Embryonic facial prominence (tissue), 1 donor: ENCODE results near the gene INPP4B.
"Not testable (repeated sequence)": the region's sequence is repeated elsewhere in the genome, so short reads cannot be mapped to it uniquely, and the experiment has no call there.

Experiments used
- DNase-seq: peaks from one replicate; pipeline ENCODE4 v3.0.0-alpha.2; 2016; ENCODE audit errors: extremely low spot score

Gene INPP4B

DNA sequence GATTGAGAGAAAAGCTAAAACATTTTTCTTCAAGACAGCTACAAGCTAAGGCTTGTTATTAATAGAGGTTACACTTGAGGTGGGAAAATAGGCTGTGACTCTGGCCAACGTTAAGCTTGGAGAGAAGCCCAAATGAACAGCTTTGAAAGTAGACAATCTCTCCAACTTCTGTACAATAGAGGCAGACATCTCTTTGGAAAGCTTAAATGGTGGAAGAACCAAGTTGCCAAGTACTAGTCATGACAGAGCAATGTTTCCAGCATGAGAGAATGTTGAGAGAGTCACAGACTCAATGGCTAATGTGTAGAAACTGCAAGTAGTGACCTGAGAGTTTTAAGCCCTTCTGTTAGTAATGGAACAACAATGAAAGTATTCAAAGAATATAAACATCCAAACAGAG lies 298.1 kb downstream of the INPP4B start:
- DNase-seq = no peak

DNA sequence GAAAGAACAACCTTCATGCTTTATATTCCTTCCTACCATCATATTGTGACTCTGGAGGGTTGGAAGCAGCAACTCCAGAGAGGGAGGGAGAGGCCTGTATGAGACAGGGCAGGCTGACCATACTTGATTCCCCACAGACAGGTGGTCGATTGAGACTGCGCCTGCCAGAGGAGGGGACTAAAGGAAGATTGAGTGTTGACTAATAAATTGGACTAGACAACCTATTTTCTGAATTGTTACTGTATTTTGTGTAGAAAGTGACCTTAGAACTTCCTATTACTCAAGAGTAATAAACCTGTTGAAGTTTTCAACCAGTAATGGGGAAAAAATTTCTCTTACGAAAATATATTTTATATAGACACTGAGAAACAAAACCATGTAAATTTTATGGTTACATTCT lies 301.5 kb downstream of the INPP4B start:
- no peak for DNase-seq

- DNase-seq = no peak
Measured at GRCh38 chr4:142544039-142544438, 302.1 kb downstream of the INPP4B start.

DNA sequence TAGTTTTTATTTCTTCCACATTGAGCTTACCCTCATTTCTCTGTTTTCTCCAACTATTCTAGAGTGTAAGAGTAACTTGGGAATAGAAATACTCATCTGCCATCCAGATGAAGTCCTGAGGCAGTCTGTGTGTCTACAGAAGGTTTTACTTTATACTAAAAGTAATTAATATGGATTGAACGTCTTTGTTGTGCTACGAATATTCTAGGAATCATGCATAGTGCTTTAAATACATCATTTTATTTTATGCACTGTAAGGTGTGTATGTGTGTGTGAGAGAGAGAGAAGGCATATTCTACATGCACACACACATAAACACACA lies 305.7 kb downstream of the INPP4B start:
- DNase-seq = no peak

DNA sequence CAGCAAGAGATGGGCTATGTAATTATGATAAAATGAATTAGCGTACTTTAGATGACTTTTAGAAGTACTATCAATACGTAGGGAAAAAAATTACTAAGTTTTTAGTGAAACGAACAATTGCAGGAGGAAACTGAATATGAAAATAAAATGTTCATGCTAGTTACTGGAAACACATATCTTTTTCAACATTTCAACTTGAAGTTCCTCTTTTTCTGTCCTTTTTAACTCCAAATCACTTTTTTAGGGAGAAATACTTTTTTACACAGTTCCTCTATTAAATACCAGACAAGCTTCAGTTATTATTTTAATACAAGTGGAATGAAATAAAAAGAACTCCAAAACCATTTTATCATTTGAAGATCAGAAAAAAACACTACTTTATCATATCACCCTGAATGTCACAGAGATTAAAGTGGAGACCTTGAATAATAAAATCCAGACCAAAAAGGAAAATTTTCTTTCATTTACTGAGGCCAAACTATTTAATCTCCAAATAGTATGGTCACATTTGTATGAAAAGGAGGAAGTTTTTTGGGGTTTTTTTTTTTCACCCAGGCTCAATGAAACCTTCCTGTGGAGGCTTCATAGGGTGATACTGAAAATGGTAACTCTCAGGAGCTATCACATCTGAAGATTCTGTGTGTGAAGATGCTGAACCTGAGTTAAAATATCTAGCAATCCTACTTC lies 306.2 kb downstream of the INPP4B start:
- no peak for DNase-seq

- no peak for DNase-seq
Measured at GRCh38 chr4:142535009-142535408, 311.1 kb downstream of the INPP4B start.

DNA sequence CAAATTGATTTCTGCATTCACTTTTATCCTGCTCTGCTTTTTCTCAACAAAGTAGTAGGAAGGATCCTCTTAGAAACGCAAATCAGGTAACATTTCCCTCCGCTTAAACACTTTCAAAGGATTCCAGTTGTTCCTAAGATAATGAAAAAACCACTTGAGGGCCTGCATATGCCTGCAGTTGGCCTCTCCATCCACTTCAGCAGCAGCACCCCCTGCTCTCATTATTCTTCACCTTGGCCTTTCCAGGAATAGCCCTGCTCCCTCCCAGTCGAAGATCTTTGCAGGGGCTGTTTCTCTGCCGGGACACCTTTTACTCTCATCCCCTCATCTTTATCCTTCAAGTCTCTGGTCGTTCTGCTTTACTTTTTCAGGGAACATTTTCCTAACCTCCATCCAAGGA lies 314.0 kb downstream of the INPP4B start:
- no peak for DNase-seq

GRCh38 chr4:142530728-142531127 lies 315.4 kb downstream of the INPP4B start:
- no peak for DNase-seq

DNA sequence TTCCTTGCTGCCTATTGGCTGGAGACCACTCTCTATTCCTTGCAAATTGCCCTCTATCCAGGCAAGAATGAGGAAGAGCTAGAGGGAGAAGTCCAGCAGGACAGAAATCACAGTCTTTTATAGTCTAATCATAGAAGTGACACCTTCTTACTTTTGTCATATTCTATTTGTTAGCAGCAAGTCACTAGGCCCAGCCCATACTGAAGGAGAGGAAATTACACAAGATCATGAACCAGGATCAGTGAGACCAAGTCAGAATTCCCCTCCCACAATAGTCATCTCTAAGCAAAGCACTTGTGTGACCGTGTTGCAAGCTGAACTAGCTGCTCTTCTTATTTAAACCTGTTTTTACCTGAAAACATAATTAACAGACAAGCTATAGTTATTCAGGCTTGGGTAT lies 317.7 kb downstream of the INPP4B start:
- DNase-seq = no peak

DNA sequence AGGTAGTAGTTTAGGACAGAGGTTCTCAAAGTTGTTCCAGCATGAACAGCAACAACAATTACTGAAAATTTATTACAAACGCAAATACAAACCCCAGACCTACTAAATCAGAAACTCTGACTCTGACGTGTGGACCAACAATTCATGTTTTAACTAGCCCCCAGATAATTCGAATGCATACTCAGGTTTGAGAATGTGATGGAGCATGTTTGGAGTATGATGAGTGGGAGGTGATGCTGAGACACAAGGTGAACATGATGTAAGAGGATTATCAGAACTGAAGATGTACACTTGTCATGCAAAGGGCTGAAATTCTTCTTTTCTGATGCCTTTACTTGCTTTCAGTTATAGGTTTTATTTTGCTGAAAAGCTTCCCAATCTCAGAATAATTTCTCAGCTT lies 323.0 kb downstream of the INPP4B start:
- no peak for DNase-seq

DNA sequence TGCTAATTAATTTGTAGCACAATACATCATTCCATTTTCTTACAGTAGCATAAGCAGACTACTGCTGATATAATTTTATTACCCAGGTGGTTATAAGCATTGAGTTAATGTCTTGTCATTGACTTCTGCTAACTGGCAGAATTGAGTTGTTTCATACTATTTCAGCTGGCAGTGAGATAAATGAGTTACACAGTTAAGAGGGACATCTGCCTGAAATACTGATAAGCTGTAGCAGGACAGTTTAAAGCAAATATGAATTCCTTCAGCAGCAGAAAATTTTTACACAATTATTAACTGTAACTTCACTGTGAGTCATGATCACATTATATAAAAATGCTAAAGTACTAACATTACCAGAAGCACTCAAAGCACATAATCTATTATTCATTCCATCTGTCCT lies 326.8 kb downstream of the INPP4B start:
- DNase-seq = no peak

GRCh38 chr4:142516686-142517526 lies 329.2 kb downstream of the INPP4B start:
- DNase-seq = no peak

DNA sequence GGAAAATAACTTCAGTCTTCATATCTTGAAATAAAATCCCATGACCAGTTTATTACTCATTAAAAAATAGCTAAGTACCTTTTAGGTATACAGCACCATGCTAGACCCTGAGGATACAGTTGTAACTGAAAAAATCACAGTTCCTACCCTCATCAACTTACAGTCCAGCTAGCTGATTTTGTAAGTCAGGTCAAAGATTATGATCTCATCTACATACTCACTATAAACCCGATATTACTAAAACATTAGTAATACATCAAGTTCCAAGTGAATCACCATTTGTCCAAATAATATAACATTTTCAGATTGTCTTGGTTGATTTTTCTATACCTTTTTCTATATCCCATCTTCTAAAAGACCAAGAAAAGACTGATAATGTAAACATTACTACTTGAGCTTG lies 333.9 kb downstream of the INPP4B start:
- DNase-seq = no peak

- no peak for DNase-seq
Measured at GRCh38 chr4:142509881-142510280, 336.2 kb downstream of the INPP4B start.

DNA sequence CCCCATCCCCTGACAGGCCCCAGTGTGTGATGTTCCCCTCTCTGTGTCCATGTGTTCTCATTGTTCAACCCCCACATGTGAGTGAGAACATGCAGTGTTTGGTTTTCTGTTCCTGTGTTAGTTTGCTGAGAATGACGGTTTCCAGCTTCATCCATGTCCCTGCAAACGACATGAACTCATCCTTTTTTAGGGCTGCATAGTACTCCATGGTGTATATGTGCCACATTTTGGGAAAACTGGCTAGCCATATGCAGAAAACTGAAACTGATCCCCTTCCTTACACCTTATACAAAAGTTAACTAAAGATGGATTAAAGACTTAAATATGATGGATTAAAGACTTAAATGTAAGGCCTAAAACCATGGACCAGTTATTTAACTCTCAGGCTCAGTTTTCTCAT lies 336.7 kb downstream of the INPP4B start:
- DNase-seq = not testable (repeated sequence)

DNA sequence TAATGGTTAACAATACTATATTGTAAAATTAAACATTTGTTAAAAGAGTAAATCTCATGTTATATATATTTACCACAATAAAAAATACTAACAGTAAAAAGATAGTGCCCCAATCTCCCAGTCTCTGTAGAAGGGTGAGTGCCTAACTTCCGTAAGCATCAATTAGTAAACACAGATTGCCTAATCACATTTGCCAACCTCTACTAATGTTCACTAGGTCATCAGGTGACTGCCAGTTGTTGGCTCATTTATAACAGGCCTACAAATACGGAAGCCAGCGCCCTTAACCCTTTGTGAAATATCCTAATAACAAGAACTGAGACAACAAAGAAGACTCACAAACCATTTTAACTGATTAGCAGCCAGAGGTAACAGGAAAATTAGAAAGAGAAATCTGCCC lies 345.1 kb downstream of the INPP4B start:
- no peak for DNase-seq

DNA sequence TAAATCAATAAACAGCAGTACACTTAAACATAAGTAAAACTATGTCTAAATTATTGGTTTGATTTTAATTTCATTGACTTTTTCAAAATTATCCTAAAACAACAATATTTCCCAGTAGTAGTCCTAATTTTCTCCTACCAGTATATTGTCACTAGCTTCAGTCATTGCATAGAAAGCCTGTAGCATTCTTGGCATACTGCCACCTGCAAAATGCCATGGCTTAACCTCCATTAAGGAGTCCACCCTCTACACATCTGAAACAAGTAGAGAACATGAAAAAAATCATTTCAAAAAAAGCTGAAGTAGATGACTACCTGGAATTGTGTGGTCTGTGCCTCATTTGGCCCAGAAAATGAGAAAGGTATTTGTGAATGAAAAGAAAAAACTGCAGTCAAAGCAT lies 348.5 kb downstream of the INPP4B start:
- DNase-seq = no peak

GRCh38 chr4:142493255-142494110 lies 352.6 kb downstream of the INPP4B start:
- no peak for DNase-seq

DNA sequence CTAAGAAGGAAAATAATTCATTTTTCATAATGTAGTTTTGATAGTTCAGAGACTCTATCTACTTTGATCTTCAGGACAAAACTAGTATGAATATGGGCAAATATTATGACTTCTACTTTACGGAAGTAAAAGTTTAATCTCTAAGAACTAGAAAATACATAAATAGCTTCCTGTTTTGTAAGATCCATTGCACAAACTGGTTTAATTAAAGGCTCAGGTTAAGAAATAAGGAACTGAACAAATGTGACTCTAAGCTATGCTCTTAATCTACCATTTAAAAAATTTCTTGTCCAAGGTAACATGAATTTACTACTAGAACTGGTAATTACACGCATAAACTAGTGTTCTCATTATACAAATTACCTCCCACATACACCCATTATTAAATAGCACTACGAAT lies 360.6 kb downstream of the INPP4B start:
- no peak for DNase-seq

GRCh38 chr4:142480244-142480643 lies 365.9 kb downstream of the INPP4B start:
- no peak for DNase-seq

GRCh38 chr4:142475663-142476062 lies 370.4 kb downstream of the INPP4B start:
- no peak for DNase-seq

GRCh38 chr4:142474398-142475087 lies 371.6 kb downstream of the INPP4B start:
- no peak for DNase-seq
